Ishikawa (cell line): ENCODE measurements around the gene APOLD1.

ENCODE experiments used
- CEBPB ChIP-seq: IDR thresholded peaks from 2 replicates; pipeline ENCODE4 v1.6.1; 2012
- CREB1 ChIP-seq: IDR thresholded peaks from 2 replicates; pipeline ENCODE4 v1.6.1; 2012; ENCODE audit warnings: low read depth
- EP300 ChIP-seq: IDR thresholded peaks from 2 replicates; pipeline ENCODE4 v1.6.1; 2012; ENCODE audit warnings: borderline replicate concordance
- TAF1 ChIP-seq: IDR thresholded peaks from 2 replicates; pipeline ENCODE4 v1.6.1; 2012; ENCODE audit warnings: low read depth, mild to moderate bottlenecking
- TEAD4 ChIP-seq: IDR thresholded peaks from 2 replicates; pipeline ENCODE4 v1.6.1; 2012
- YY1 ChIP-seq: IDR thresholded peaks from 2 replicates; pipeline ENCODE4 v1.6.1; 2012; ENCODE audit warnings: low read depth
- TF ChIP-seq, protein P1 (sequence below): IDR thresholded peaks from 2 replicates; pipeline ENCODE4 v1.6.1; 2012
- TF ChIP-seq, protein P2 (sequence below): IDR thresholded peaks from 2 replicates; pipeline ENCODE4 v1.6.1; 2012; ENCODE audit warnings: low read depth, mild to moderate bottlenecking
- TF ChIP-seq, protein P3 (sequence below): IDR thresholded peaks from 2 replicates; pipeline ENCODE4 v1.6.1; 2012

DNA sequence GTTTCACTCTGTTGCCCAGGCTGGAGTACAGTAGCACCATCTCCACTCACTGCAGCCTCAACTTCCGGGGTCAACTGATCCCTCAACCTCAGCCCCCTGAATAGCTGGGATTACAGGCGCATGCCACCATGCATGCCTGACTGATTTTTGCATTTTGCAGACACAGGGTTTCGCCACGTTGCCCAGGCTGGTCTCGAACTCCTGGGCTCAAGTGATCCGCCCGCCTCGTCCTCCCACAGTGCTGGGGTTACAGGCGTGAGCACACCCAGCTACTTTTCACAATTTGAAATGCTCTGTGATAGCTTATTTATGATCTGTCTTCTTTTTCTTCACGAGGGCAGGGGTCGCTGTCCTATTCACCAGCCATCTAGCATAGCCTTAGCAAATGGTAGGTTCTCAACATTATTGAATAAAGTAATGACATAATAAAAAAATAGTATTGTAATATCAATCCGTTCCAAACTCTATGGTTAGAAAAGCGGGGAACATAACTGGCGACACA lies 27.2 kb downstream of the APOLD1 start:
- TF ChIP-seq YY1 (no peak), CEBPB (no peak), TEAD4 (no peak), EP300 (no peak), TAF1 (no peak), CREB1 (no peak)
- TF ChIP-seq, protein P1, sequence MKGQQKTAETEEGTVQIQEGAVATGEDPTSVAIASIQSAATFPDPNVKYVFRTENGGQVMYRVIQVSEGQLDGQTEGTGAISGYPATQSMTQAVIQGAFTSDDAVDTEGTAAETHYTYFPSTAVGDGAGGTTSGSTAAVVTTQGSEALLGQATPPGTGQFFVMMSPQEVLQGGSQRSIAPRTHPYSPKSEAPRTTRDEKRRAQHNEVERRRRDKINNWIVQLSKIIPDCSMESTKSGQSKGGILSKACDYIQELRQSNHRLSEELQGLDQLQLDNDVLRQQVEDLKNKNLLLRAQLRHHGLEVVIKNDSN = no peak
- TF ChIP-seq, protein P2, sequence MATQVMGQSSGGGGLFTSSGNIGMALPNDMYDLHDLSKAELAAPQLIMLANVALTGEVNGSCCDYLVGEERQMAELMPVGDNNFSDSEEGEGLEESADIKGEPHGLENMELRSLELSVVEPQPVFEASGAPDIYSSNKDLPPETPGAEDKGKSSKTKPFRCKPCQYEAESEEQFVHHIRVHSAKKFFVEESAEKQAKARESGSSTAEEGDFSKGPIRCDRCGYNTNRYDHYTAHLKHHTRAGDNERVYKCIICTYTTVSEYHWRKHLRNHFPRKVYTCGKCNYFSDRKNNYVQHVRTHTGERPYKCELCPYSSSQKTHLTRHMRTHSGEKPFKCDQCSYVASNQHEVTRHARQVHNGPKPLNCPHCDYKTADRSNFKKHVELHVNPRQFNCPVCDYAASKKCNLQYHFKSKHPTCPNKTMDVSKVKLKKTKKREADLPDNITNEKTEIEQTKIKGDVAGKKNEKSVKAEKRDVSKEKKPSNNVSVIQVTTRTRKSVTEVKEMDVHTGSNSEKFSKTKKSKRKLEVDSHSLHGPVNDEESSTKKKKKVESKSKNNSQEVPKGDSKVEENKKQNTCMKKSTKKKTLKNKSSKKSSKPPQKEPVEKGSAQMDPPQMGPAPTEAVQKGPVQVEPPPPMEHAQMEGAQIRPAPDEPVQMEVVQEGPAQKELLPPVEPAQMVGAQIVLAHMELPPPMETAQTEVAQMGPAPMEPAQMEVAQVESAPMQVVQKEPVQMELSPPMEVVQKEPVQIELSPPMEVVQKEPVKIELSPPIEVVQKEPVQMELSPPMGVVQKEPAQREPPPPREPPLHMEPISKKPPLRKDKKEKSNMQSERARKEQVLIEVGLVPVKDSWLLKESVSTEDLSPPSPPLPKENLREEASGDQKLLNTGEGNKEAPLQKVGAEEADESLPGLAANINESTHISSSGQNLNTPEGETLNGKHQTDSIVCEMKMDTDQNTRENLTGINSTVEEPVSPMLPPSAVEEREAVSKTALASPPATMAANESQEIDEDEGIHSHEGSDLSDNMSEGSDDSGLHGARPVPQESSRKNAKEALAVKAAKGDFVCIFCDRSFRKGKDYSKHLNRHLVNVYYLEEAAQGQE = no peak
- TF ChIP-seq, protein P3, sequence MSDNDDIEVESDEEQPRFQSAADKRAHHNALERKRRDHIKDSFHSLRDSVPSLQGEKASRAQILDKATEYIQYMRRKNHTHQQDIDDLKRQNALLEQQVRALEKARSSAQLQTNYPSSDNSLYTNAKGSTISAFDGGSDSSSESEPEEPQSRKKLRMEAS = no peak
